ENCODE measurements around the gene XXYLT1.
"Not testable (repeated sequence)": the region's sequence is repeated elsewhere in the genome, so short reads cannot be mapped to it uniquely, and the experiment has no call there.

Gene XXYLT1

GRCh38 chr3:195296662-195297061, 25.7 kb upstream of the XXYLT1 start:
- TF ChIP-seq BACH2 (CRISPR knock-in tag; IDR thresholded peaks at IDR 0.05; ENCODE audit: borderline replicate concordance), result no peak
- no peak for TF ChIP-seq ZFP30 (CRISPR knock-in tag; IDR thresholded peaks at IDR 0.05)
- TF ChIP-seq ZNF565 (CRISPR knock-in tag; conservative IDR thresholded peaks at IDR 0.05; ENCODE audit: low read depth), result no peak
- TF ChIP-seq TCF4 (CRISPR knock-in tag; IDR thresholded peaks at IDR 0.05; ENCODE audit: borderline replicate concordance), result no peak

DNA sequence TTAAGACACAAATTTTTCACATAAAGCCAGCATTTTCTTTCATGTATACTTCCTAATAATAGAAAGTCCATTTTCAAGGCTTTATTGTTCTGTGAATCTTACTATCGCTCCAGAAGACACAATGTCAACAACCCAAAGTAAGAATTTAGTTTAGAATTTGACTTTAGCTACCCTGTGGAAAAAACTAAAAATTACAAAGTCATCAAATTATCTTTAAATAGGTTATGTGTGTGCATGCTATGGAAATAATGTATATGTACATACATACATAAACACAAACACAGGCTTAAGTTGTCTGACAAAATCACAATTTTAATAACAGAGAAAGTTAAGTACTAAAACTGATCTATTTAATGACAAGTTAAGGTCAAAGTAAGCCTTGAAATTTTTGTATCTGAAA, 20.2 kb upstream of the XXYLT1 start:
- no peak for TF ChIP-seq OSR1 (CRISPR knock-in tag; IDR thresholded peaks at IDR 0.05)
- TF ChIP-seq ZNF565 (CRISPR knock-in tag; conservative IDR thresholded peaks at IDR 0.05; ENCODE audit: low read depth), result no peak
- TF ChIP-seq ZNF70 (CRISPR knock-in tag; IDR thresholded peaks at IDR 0.05), result no peak
- TF ChIP-seq, protein P1, sequence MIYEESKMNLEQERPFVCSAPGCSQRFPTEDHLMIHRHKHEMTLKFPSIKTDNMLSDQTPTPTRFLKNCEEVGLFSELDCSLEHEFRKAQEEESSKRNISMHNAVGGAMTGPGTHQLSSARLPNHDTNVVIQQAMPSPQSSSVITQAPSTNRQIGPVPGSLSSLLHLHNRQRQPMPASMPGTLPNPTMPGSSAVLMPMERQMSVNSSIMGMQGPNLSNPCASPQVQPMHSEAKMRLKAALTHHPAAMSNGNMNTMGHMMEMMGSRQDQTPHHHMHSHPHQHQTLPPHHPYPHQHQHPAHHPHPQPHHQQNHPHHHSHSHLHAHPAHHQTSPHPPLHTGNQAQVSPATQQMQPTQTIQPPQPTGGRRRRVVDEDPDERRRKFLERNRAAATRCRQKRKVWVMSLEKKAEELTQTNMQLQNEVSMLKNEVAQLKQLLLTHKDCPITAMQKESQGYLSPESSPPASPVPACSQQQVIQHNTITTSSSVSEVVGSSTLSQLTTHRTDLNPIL (CRISPR knock-in tag; IDR thresholded peaks at IDR 0.05; ENCODE audit: low read depth), result no peak
- TF ChIP-seq ESRRG (CRISPR knock-in tag; IDR thresholded peaks at IDR 0.05), result no peak
- no peak for TF ChIP-seq BACH2 (CRISPR knock-in tag; IDR thresholded peaks at IDR 0.05; ENCODE audit: borderline replicate concordance)
- TF ChIP-seq, protein P2, sequence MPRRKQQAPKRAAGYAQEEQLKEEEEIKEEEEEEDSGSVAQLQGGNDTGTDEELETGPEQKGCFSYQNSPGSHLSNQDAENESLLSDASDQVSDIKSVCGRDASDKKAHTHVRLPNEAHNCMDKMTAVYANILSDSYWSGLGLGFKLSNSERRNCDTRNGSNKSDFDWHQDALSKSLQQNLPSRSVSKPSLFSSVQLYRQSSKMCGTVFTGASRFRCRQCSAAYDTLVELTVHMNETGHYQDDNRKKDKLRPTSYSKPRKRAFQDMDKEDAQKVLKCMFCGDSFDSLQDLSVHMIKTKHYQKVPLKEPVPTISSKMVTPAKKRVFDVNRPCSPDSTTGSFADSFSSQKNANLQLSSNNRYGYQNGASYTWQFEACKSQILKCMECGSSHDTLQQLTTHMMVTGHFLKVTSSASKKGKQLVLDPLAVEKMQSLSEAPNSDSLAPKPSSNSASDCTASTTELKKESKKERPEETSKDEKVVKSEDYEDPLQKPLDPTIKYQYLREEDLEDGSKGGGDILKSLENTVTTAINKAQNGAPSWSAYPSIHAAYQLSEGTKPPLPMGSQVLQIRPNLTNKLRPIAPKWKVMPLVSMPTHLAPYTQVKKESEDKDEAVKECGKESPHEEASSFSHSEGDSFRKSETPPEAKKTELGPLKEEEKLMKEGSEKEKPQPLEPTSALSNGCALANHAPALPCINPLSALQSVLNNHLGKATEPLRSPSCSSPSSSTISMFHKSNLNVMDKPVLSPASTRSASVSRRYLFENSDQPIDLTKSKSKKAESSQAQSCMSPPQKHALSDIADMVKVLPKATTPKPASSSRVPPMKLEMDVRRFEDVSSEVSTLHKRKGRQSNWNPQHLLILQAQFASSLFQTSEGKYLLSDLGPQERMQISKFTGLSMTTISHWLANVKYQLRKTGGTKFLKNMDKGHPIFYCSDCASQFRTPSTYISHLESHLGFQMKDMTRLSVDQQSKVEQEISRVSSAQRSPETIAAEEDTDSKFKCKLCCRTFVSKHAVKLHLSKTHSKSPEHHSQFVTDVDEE (CRISPR knock-in tag; IDR thresholded peaks at IDR 0.05), result no peak
- TF ChIP-seq, protein P3, sequence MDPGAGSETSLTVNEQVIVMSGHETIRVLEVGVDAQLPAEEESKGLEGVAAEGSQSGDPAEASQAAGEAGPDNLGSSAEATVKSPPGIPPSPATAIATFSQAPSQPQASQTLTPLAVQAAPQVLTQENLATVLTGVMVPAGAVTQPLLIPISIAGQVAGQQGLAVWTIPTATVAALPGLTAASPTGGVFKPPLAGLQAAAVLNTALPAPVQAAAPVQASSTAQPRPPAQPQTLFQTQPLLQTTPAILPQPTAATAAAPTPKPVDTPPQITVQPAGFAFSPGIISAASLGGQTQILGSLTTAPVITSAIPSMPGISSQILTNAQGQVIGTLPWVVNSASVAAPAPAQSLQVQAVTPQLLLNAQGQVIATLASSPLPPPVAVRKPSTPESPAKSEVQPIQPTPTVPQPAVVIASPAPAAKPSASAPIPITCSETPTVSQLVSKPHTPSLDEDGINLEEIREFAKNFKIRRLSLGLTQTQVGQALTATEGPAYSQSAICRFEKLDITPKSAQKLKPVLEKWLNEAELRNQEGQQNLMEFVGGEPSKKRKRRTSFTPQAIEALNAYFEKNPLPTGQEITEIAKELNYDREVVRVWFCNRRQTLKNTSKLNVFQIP (CRISPR knock-in tag; IDR thresholded peaks at IDR 0.05; ENCODE audit: borderline replicate concordance, low read depth), result no peak
- no peak for TF ChIP-seq TOX (CRISPR knock-in tag; IDR thresholded peaks at IDR 0.05; ENCODE audit: borderline replicate concordance)
- TF ChIP-seq CSDC2 (CRISPR knock-in tag; IDR thresholded peaks at IDR 0.05), result no peak
- no peak for ATAC-seq

More at GRCh38 chr3:195296662-195297061, 25.7 kb upstream of the XXYLT1 start:
- ATAC-seq, result no peak

- ATAC-seq, result not testable (repeated sequence)
Measured at GRCh38 chr3:195290643-195291042, 19.7 kb upstream of the XXYLT1 start.

DNA sequence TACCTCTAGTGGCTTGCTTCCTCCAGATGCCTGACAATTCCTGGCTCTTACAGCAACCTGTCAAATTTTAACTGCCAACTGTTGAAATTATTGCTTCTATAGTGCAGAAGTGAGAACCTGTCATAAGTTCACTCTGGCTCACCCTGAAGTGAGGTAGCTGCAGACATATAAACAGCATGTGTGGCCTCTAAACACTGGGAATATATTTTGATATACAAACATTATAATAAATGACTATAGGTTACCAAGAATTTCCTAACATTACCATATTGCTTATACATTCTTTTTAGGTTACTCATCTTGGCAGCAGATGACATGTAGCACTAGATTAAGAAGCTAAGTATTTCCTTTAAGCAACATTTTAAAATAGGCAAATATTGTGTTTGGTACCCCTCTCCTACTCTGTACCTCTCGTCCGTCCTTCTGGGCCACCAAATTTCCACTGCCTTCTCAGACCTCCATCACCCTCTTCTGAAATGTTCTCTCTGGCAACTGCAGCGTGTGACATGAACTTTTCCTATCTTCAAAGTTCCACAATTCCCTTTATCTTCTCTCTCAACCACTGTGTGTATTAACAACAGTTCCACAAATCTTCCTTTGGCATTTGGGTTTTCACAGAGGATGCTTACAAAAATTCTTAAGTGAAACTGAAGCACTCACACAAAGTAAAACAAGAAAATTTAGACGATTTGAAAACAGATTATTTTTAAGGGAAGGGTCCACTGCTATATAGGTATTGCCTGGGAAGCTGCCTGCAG, 15.3 kb upstream of the XXYLT1 start:
- peak; percentile 75 for ATAC-seq
- TF ChIP-seq ZC3H10 (CRISPR knock-in tag; IDR thresholded peaks at IDR 0.05) (no peak), ZNF565 (CRISPR knock-in tag; conservative IDR thresholded peaks at IDR 0.05; ENCODE audit: low read depth) (no peak), TCF4 (CRISPR knock-in tag; IDR thresholded peaks at IDR 0.05; ENCODE audit: borderline replicate concordance) (no peak), ISL1 (CRISPR knock-in tag; IDR thresholded peaks at IDR 0.05) (no peak), ARNTL (CRISPR knock-in tag; IDR thresholded peaks at IDR 0.05; ENCODE audit: borderline replicate concordance, low read depth) (no peak), ZNF70 (CRISPR knock-in tag; IDR thresholded peaks at IDR 0.05) (no peak), BACH2 (CRISPR knock-in tag; IDR thresholded peaks at IDR 0.05; ENCODE audit: borderline replicate concordance) (no peak), PPARA (CRISPR knock-in tag; IDR thresholded peaks at IDR 0.05; ENCODE audit: borderline replicate concordance) (no peak), RARB (CRISPR knock-in tag; IDR thresholded peaks at IDR 0.05) (no peak), OSR1 (CRISPR knock-in tag; IDR thresholded peaks at IDR 0.05) (no peak), ESRRG (CRISPR knock-in tag; IDR thresholded peaks at IDR 0.05) (no peak), SNAI2 (CRISPR knock-in tag; IDR thresholded peaks at IDR 0.05) (no peak), ZNF8 (CRISPR knock-in tag; IDR thresholded peaks at IDR 0.05) (no peak), TOX (CRISPR knock-in tag; IDR thresholded peaks at IDR 0.05; ENCODE audit: borderline replicate concordance) (no peak)
- TF ChIP-seq, protein P2 (CRISPR knock-in tag; IDR thresholded peaks at IDR 0.05), result no peak
- TF ChIP-seq, protein P4, sequence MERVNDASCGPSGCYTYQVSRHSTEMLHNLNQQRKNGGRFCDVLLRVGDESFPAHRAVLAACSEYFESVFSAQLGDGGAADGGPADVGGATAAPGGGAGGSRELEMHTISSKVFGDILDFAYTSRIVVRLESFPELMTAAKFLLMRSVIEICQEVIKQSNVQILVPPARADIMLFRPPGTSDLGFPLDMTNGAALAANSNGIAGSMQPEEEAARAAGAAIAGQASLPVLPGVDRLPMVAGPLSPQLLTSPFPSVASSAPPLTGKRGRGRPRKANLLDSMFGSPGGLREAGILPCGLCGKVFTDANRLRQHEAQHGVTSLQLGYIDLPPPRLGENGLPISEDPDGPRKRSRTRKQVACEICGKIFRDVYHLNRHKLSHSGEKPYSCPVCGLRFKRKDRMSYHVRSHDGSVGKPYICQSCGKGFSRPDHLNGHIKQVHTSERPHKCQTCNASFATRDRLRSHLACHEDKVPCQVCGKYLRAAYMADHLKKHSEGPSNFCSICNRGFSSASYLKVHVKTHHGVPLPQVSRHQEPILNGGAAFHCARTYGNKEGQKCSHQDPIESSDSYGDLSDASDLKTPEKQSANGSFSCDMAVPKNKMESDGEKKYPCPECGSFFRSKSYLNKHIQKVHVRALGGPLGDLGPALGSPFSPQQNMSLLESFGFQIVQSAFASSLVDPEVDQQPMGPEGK (CRISPR knock-in tag; IDR thresholded peaks at IDR 0.05; ENCODE audit: borderline replicate concordance), result no peak
- TF ChIP-seq, protein P1 (CRISPR knock-in tag; IDR thresholded peaks at IDR 0.05; ENCODE audit: low read depth), result no peak
